ENCODE measurements around the gene TSPEAR. TPM values are rescaled to one million over a fixed set of nuclear protein-coding genes. Genes with fewer than 3 reads are reported as not detected.

Gene TSPEAR
- total RNA-seq, 1 donor from 2014 or later: not detected

GRCh38 chr21:44734026-44734745, 22.8 kb upstream of the TSPEAR start:
- no peak overlapping the region for H3K4me3 ChIP-seq (ENCODE audit: low read depth, low read length)
- no peak for TF ChIP-seq CTCF (conservative IDR thresholded peaks at IDR 0.05; ENCODE audit: low read depth, low read length)
- DNase-seq (ENCODE audit: low read depth): no peak

GRCh38 chr21:44732956-44733355, 21.6 kb upstream of the TSPEAR start:
- H3K4me3 ChIP-seq (ENCODE audit: low read depth, low read length): no peak overlapping the region
- TF ChIP-seq CTCF (conservative IDR thresholded peaks at IDR 0.05; ENCODE audit: low read depth, low read length): no peak
- no peak for DNase-seq (ENCODE audit: low read depth)

- H3K4me3 ChIP-seq (ENCODE audit: low read depth, low read length): no peak overlapping the region
- TF ChIP-seq CTCF (conservative IDR thresholded peaks at IDR 0.05; ENCODE audit: low read depth, low read length): no peak
- DNase-seq (ENCODE audit: low read depth): no peak
These were observed 20.9 kb upstream of the TSPEAR start for GRCh38 chr21:44732263-44732662.

- no peak overlapping the region for H3K4me3 ChIP-seq (ENCODE audit: low read depth, low read length)
- no peak for DNase-seq (ENCODE audit: low read depth)
- no peak for TF ChIP-seq CTCF (conservative IDR thresholded peaks at IDR 0.05; ENCODE audit: low read depth, low read length)
These were observed 19.7 kb upstream of the TSPEAR start for GRCh38 chr21:44730951-44731579.

GRCh38 chr21:44730028-44730395, 18.6 kb upstream of the TSPEAR start:
- TF ChIP-seq CTCF (conservative IDR thresholded peaks at IDR 0.05; ENCODE audit: low read depth, low read length): no peak
- no peak overlapping the region for H3K4me3 ChIP-seq (ENCODE audit: low read depth, low read length)
- no peak for DNase-seq (ENCODE audit: low read depth)

- no peak overlapping the region for H3K4me3 ChIP-seq (ENCODE audit: low read depth, low read length)
- no peak for TF ChIP-seq CTCF (conservative IDR thresholded peaks at IDR 0.05; ENCODE audit: low read depth, low read length)
- no peak for DNase-seq (ENCODE audit: low read depth)
These were observed 18.1 kb upstream of the TSPEAR start for GRCh38 chr21:44729336-44730027.

All from epithelial cell of proximal tubule (primary cell).